ENCODE data around the gene CHMP4B. TPM values are rescaled to one million over a fixed set of nuclear protein-coding genes. Genes with fewer than 3 reads are reported as not detected.

CHMP4B gene
- polyA plus RNA-seq, 2 of the 4 experiments (the other 2 are of a cell fraction): 81.3 to 104 TPM

DNA sequence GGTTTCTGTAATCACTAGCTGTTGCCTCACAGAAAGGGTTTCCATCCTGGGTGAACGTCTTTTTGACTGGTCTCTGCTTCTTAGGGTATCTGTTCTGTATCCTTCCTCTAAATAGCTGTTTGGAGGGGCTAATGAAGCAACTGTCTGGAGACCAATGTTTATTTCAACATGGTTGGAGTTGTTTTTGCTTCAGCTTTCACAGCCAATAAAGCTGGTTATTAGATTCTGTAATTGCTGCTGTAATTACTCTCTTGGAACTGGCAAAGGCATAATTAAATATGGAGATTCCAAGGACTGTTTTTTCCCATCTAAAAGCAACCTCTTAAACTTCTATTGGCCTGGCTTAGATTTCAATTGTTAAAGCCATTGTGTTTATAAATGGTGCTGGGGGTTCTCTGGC, 31.9 kb downstream of the CHMP4B start:
- Histone ChIP-seq H3K4me2 (no peak overlapping the region), H3K4me3 (no peak overlapping the region), H3K9me3 (no peaks in the 10 kb centered on the region), H3K27ac (no peak overlapping the region), H3K4me1 (peaks cover 9% of the 10 kb centered on the region; the same call in 1 of the 3 replicates)
- no peak for FAIRE-seq
- DNase-seq (ENCODE audit: low read depth in 1 of 2, low spot score in 1 of 2): no peak
- TF ChIP-seq PHF8 (IDR thresholded peaks at IDR 0.05; ENCODE audit: borderline replicate concordance, low read depth): no peak
- no peak for TF ChIP-seq HDAC2 (IDR thresholded peaks at IDR 0.05)
- TF ChIP-seq FOXS1 (CRISPR knock-in tag; IDR thresholded peaks at IDR 0.05): no peak
- no peak for TF ChIP-seq TFCP2L1 (CRISPR knock-in tag; IDR thresholded peaks at IDR 0.05)
- TF ChIP-seq GATA3 (IDR thresholded peaks at IDR 0.05; ENCODE audit: borderline replicate concordance): no peak
- TF ChIP-seq ZC3H11A (IDR thresholded peaks at IDR 0.05): no peak
- no peak for TF ChIP-seq CTCF (IDR thresholded peaks at IDR 0.05)
- TF ChIP-seq, protein P1, sequence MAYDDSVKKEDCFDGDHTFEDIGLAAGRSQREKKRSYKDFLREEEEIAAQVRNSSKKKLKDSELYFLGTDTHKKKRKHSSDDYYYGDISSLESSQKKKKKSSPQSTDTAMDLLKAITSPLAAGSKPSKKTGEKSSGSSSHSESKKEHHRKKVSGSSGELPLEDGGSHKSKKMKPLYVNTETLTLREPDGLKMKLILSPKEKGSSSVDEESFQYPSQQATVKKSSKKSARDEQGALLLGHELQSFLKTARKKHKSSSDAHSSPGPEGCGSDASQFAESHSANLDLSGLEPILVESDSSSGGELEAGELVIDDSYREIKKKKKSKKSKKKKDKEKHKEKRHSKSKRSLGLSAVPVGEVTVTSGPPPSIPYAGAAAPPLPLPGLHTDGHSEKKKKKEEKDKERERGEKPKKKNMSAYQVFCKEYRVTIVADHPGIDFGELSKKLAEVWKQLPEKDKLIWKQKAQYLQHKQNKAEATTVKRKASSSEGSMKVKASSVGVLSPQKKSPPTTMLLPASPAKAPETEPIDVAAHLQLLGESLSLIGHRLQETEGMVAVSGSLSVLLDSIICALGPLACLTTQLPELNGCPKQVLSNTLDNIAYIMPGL (CRISPR knock-in tag; IDR thresholded peaks at IDR 0.05; ENCODE audit: borderline replicate concordance): no peak
- TF ChIP-seq ZSCAN20 (CRISPR knock-in tag; IDR thresholded peaks at IDR 0.05): no peak
- no peak for TF ChIP-seq HOXB13 (CRISPR knock-in tag; IDR thresholded peaks at IDR 0.05; ENCODE audit: low read depth)
- TF ChIP-seq, protein P2, sequence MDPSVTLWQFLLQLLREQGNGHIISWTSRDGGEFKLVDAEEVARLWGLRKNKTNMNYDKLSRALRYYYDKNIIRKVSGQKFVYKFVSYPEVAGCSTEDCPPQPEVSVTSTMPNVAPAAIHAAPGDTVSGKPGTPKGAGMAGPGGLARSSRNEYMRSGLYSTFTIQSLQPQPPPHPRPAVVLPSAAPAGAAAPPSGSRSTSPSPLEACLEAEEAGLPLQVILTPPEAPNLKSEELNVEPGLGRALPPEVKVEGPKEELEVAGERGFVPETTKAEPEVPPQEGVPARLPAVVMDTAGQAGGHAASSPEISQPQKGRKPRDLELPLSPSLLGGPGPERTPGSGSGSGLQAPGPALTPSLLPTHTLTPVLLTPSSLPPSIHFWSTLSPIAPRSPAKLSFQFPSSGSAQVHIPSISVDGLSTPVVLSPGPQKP (IDR thresholded peaks at IDR 0.05; ENCODE audit: low read depth, low read length): no peak
- TF ChIP-seq KDM1A (IDR thresholded peaks at IDR 0.05; ENCODE audit: low read depth): no peak
- no peak for TF ChIP-seq MAFK (IDR thresholded peaks at IDR 0.05; ENCODE audit: partially characterized antibody)
- no peak for TF ChIP-seq NFE2L2 (conservative IDR thresholded peaks at IDR 0.05; ENCODE audit: low read length)
- no peak for TF ChIP-seq JUN (IDR thresholded peaks at IDR 0.05)
- ChIA-PET POLR2A (no interaction called here), CTCF (interaction anchor here (0.6 to 1.4 kb wide), 2 partner anchors 14 to 22 kb away, joined by 3 to 4 read pairs; no protein-coding TSS in a partner anchor)
- WGBS (ENCODE audit: missing lambda C conversion rate): 78% methylated on average over 1 of the region's 1 CpG
- ATAC-seq: no peak

- ATAC-seq: no peak
- Histone ChIP-seq H3K4me2 (no peak overlapping the region), H3K4me3 (no peak overlapping the region), H3K9me3 (no peaks in the 10 kb centered on the region), H3K4me1 (peaks cover 9% of the 10 kb centered on the region; the same call in 1 of the 3 replicates), H3K27ac (no peak overlapping the region)
- no peak for FAIRE-seq
- 60% methylated on average over 4 of the region's 4 CpGs for WGBS (ENCODE audit: missing lambda C conversion rate)
- ChIA-PET CTCF (interaction anchor here (0.6 kb wide), 1 partner anchor 123 kb away, joined by 3 read pairs; no protein-coding TSS in a partner anchor), POLR2A (no interaction called here)
- no peak for DNase-seq (ENCODE audit: low read depth in 1 of 2, low spot score in 1 of 2)
- TF ChIP-seq REST (IDR thresholded peaks at IDR 0.05): no peak
- TF ChIP-seq, protein P3, sequence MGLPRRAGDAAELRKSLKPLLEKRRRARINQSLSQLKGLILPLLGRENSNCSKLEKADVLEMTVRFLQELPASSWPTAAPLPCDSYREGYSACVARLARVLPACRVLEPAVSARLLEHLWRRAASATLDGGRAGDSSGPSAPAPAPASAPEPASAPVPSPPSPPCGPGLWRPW (IDR thresholded peaks at IDR 0.05): no peak
- no peak for TF ChIP-seq KDM5A (IDR thresholded peaks at IDR 0.05)
- TF ChIP-seq FOSB (CRISPR knock-in tag; IDR thresholded peaks at IDR 0.05): no peak
- TF ChIP-seq NR3C1 (IDR thresholded peaks at IDR 0.05): no peak
- TF ChIP-seq, protein P4, sequence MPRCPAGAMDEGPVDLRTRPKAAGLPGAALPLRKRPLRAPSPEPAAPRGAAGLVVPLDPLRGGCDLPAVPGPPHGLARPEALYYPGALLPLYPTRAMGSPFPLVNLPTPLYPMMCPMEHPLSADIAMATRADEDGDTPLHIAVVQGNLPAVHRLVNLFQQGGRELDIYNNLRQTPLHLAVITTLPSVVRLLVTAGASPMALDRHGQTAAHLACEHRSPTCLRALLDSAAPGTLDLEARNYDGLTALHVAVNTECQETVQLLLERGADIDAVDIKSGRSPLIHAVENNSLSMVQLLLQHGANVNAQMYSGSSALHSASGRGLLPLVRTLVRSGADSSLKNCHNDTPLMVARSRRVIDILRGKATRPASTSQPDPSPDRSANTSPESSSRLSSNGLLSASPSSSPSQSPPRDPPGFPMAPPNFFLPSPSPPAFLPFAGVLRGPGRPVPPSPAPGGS (IDR thresholded peaks at IDR 0.05): no peak
- TF ChIP-seq TP53 (CRISPR knock-in tag; IDR thresholded peaks at IDR 0.05): no peak
- no peak for TF ChIP-seq EHMT2 (IDR thresholded peaks at IDR 0.05; ENCODE audit: low read depth)
- TF ChIP-seq CTCF (IDR thresholded peaks at IDR 0.05): no peak
- TF ChIP-seq, protein P1 (CRISPR knock-in tag; IDR thresholded peaks at IDR 0.05; ENCODE audit: borderline replicate concordance): no peak
Measured at GRCh38 chr20:33843854-33844253, 32.7 kb downstream of the CHMP4B start.
